ENCODE data around the gene PTPRM. TPM values are rescaled to one million over a fixed set of nuclear protein-coding genes. Genes with fewer than 3 reads are reported as not detected.

The PTPRM gene
- total RNA-seq, 4 donors from 2014 or later: 81.5 to 98.9 (median 86.8) TPM

DNA sequence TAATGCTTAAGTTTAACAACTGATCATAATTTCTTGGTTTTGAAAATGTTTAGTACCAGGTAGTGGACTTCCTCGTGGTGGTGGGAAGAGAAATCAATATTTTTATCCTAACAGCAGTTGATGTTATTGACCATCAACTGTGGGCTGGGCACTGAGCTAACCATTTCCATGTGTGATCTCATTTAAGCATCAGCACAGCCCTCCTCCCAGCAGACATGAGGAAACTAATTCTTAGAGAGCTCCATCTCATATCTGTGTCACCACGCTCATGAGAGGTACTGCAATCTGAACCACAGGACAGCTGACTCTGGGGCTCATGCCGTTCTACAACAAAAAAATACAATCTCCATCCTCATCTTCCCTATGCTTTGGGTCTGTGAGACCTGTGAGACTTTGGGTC is 709.3 kb downstream of the PTPRM start:
- no peak overlapping the region for H3K4me3 ChIP-seq
- H3K36me3 ChIP-seq: no peaks in the 10 kb centered on the region
- WGBS, 2 donors (ENCODE audit: low coverage in 1 of 2): 83 to 100% methylated on average over 1 to 3 of the region's 3 CpGs
- no peaks in the 10 kb centered on the region for H3K4me1 ChIP-seq
- no peaks in the 10 kb centered on the region for H3K27me3 ChIP-seq
- H3K9me3 ChIP-seq: no peaks in the 10 kb centered on the region
- ATAC-seq: no peak
- no peak overlapping the region for H3K27ac ChIP-seq
- TF ChIP-seq, protein P1, sequence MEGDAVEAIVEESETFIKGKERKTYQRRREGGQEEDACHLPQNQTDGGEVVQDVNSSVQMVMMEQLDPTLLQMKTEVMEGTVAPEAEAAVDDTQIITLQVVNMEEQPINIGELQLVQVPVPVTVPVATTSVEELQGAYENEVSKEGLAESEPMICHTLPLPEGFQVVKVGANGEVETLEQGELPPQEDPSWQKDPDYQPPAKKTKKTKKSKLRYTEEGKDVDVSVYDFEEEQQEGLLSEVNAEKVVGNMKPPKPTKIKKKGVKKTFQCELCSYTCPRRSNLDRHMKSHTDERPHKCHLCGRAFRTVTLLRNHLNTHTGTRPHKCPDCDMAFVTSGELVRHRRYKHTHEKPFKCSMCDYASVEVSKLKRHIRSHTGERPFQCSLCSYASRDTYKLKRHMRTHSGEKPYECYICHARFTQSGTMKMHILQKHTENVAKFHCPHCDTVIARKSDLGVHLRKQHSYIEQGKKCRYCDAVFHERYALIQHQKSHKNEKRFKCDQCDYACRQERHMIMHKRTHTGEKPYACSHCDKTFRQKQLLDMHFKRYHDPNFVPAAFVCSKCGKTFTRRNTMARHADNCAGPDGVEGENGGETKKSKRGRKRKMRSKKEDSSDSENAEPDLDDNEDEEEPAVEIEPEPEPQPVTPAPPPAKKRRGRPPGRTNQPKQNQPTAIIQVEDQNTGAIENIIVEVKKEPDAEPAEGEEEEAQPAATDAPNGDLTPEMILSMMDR (IDR thresholded peaks at IDR 0.05): no peak
- no peak for TF ChIP-seq POLR2AphosphoS5 (IDR thresholded peaks at IDR 0.05)
- no peak for TF ChIP-seq EP300 (IDR thresholded peaks at IDR 0.05)

DNA sequence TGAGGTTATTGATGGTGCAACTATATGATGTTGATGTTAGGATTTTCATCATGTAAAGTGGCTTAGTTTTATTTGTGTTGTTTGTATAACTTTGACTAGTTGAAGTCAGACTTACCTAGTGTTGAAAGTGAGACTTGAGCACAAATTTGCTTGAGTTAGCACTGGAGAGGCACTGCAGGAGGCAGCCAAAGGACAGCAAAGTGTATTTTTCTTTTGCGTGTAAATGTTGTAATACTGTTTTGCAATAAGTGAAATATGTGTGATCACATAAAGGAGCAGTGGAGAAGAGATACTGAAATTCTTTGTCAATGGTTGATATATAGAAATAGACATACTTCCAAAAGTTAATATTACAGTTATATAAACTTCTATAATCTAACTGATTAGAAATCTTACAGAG is 710.2 kb downstream of the PTPRM start:
- ATAC-seq: no peak
- Histone ChIP-seq H3K4me3 (no peak overlapping the region), H3K9me3 (no peaks in the 10 kb centered on the region), H3K4me1 (no peaks in the 10 kb centered on the region), H3K27ac (no peak overlapping the region), H3K27me3 (no peaks in the 10 kb centered on the region), H3K36me3 (no peaks in the 10 kb centered on the region)
- WGBS, 2 donors (ENCODE audit: low coverage in 1 of 2): 30 to 100% methylated on average over 1 of the region's 1 CpG
- TF ChIP-seq, protein P1 (IDR thresholded peaks at IDR 0.05): no peak
- TF ChIP-seq EP300 (IDR thresholded peaks at IDR 0.05): no peak
- TF ChIP-seq POLR2AphosphoS5 (IDR thresholded peaks at IDR 0.05): no peak
- TF ChIP-seq POLR2A (IDR thresholded peaks at IDR 0.05): no peak

DNA sequence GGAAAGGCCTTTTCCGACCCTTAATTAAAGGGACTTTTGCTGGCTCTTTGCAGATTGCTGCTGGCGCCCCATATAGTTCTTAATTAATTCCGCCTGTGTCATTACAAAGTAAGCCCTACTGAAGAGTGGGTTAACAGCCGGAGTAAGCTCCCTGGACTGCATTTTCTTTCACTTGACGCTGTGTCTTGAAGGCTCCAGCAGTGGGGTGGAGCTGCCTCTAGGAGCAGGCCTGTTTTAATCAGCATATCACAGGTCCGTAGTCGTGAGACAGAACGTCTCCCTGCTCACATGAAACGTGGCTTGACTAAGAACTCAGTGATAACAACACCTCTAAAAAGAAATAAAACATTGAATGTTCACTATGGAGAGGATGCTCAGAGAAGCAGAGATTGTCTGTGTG is 712.2 kb downstream of the PTPRM start:
- no peaks in the 10 kb centered on the region for H3K27me3 ChIP-seq
- no peak overlapping the region for H3K27ac ChIP-seq
- H3K36me3 ChIP-seq: no peaks in the 10 kb centered on the region
- no peaks in the 10 kb centered on the region for H3K9me3 ChIP-seq
- TF ChIP-seq, protein P1 (IDR thresholded peaks at IDR 0.05): no peak
- TF ChIP-seq POLR2A (IDR thresholded peaks at IDR 0.05) (no peak), EP300 (IDR thresholded peaks at IDR 0.05) (no peak), POLR2AphosphoS5 (IDR thresholded peaks at IDR 0.05) (no peak)
- WGBS, 2 donors (ENCODE audit: low coverage in 1 of 2): 71 to 80% methylated on average over 1 to 5 of the region's 9 CpGs
- H3K4me1 ChIP-seq: peaks cover 0 to 6% (median 0%) of the 10 kb centered on the region in 3 donors
- no peak for ATAC-seq
- H3K4me3 ChIP-seq: no peak overlapping the region

DNA sequence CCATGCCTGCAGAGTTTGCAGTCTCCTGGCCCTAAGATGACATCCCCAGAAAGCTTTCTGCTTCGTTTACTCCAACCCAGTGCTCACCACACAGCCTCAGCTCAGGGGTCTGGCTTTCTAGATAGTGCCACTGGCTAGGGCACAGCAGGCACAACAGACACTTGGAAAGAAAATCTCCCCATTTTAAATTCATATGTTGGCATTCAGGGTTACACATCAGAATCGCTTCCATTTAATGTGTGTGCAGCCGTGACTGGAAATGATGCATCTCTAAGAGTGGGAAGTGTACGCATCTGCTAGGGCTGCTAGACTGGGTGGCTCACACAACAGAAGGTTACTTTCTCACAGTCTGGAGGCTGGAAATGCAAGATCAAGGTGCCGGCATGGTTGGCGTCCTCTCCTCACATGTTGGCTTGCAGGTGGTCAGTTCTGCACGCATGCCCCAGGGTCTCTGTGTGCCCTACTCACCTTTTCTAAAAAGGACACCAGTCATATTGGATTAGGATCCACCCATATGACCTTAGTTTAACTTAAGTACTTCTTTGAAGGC is 712.7 kb downstream of the PTPRM start:
- no peak for TF ChIP-seq POLR2A (IDR thresholded peaks at IDR 0.05)
- TF ChIP-seq, protein P1 (IDR thresholded peaks at IDR 0.05): no peak
- TF ChIP-seq EP300 (IDR thresholded peaks at IDR 0.05): no peak
- no peak for TF ChIP-seq POLR2AphosphoS5 (IDR thresholded peaks at IDR 0.05)
- Histone ChIP-seq H3K4me1 (peaks cover 0 to 10% (median 0%) of the 10 kb centered on the region in 3 donors), H3K9me3 (no peaks in the 10 kb centered on the region), H3K27me3 (no peaks in the 10 kb centered on the region), H3K36me3 (no peaks in the 10 kb centered on the region), H3K4me3 (no peak overlapping the region), H3K27ac (no peak overlapping the region)
- WGBS, 2 donors (ENCODE audit: low coverage in 1 of 2): 96 to 100% methylated on average over 1 to 3 of the region's 7 CpGs
- no peak for ATAC-seq

DNA sequence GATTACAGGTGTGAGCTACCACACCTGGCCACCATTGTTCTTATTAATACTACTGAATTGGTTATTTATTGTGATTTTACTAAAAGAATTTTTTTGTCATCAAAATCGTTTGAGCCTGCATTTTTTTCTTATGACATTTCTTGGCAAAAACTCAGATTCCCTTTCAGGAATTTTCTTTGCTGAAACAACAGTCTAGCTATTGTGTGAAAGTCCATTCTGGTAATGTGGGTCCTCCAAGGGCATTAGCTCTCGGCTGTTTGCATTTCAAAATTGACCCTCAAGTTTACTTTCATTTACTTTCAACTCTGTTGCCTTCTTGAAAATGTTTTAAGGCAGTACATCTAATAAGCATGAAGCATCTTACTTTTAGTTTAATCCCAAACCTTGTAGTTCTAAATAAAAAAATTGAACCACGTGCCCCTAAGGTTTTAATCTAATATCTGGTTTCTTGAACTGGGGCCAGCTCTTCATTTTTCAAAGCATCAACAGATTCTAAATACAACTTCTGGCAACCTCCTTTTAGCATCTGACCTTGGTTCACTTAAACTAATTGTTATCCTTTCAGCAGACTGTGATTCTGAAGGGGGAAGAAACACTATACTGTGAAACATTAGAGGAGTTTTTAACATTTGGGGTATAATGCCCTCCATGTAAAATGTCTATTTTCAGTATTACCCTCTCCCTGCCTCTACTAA is 716.9 kb downstream of the PTPRM start:
- Histone ChIP-seq H3K36me3 (no peaks in the 10 kb centered on the region), H3K27ac (no peak overlapping the region), H3K4me1 (peaks cover 0 to 10% (median 0%) of the 10 kb centered on the region in 3 donors), H3K4me3 (no peak overlapping the region), H3K9me3 (no peaks in the 10 kb centered on the region), H3K27me3 (no peaks in the 10 kb centered on the region)
- ATAC-seq: no peak
- WGBS, 2 donors (ENCODE audit: low coverage in 1 of 2): 20 to 28% methylated on average over 3 of the region's 3 CpGs
- TF ChIP-seq POLR2AphosphoS5 (IDR thresholded peaks at IDR 0.05): no peak
- no peak for TF ChIP-seq POLR2A (IDR thresholded peaks at IDR 0.05)
- TF ChIP-seq, protein P1 (IDR thresholded peaks at IDR 0.05): no peak
- TF ChIP-seq EP300 (IDR thresholded peaks at IDR 0.05): no peak

All from gastroesophageal sphincter (tissue), 4 donors.